ENCODE data around the gene NUB1.

Gene NUB1

GRCh38 chr7:151374726-151375125, 33.1 kb downstream of the NUB1 start:
- DNase-seq (ENCODE audit: low read depth in 2 of 3, low spot score in 2 of 3) = no peak

- DNase-seq (ENCODE audit: low read depth in 2 of 3, low spot score in 2 of 3) = no peak
These were observed 34.1 kb downstream of the NUB1 start for GRCh38 chr7:151375530-151376217.

- no peak for DNase-seq (ENCODE audit: low read depth in 2 of 3, low spot score in 2 of 3)
These were observed 34.7 kb downstream of the NUB1 start for GRCh38 chr7:151376218-151376902.

GRCh38 chr7:151377406-151377805, 35.8 kb downstream of the NUB1 start:
- DNase-seq (ENCODE audit: low read depth in 2 of 3, low spot score in 2 of 3) = no peak

- no peak for DNase-seq (ENCODE audit: low read depth in 2 of 3, low spot score in 2 of 3)
These were observed 36.4 kb downstream of the NUB1 start for GRCh38 chr7:151378011-151378410.

- DNase-seq (ENCODE audit: low read depth in 2 of 3, low spot score in 2 of 3) = no peak
These were observed 37.0 kb downstream of the NUB1 start for GRCh38 chr7:151378496-151379192.

GRCh38 chr7:151379193-151379520, 37.5 kb downstream of the NUB1 start:
- no peak for DNase-seq (ENCODE audit: low read depth in 2 of 3, low spot score in 2 of 3)

- DNase-seq (ENCODE audit: low read depth in 2 of 3, low spot score in 2 of 3) = no peak
These were observed 38.1 kb downstream of the NUB1 start for GRCh38 chr7:151379534-151380198.

- DNase-seq (ENCODE audit: low read depth in 2 of 3, low spot score in 2 of 3) = no peak
These were observed 38.8 kb downstream of the NUB1 start for GRCh38 chr7:151380199-151381097.

GRCh38 chr7:151381098-151381347, 39.4 kb downstream of the NUB1 start:
- no peak for DNase-seq (ENCODE audit: low read depth in 2 of 3, low spot score in 2 of 3)

- no peak for DNase-seq (ENCODE audit: low read depth in 2 of 3, low spot score in 2 of 3)
These were observed 39.9 kb downstream of the NUB1 start for GRCh38 chr7:151381348-151382078.

GRCh38 chr7:151382079-151382885, 40.7 kb downstream of the NUB1 start:
- DNase-seq (ENCODE audit: low read depth in 2 of 3, low spot score in 2 of 3) = no peak

GRCh38 chr7:151383638-151384351, 42.2 kb downstream of the NUB1 start:
- no peak for DNase-seq (ENCODE audit: low read depth in 2 of 3, low spot score in 2 of 3)

- no peak for DNase-seq (ENCODE audit: low read depth in 2 of 3, low spot score in 2 of 3)
These were observed 42.7 kb downstream of the NUB1 start for GRCh38 chr7:151384352-151384697.

GRCh38 chr7:151384776-151385625, 43.4 kb downstream of the NUB1 start:
- no peak for DNase-seq (ENCODE audit: low read depth in 2 of 3, low spot score in 2 of 3)

- DNase-seq (ENCODE audit: low read depth in 2 of 3, low spot score in 2 of 3) = no peak
These were observed 44.2 kb downstream of the NUB1 start for GRCh38 chr7:151385626-151386300.

GRCh38 chr7:151386301-151387160, 44.9 kb downstream of the NUB1 start:
- DNase-seq (ENCODE audit: low read depth in 2 of 3, low spot score in 2 of 3) = no peak
